Type B pancreatic cell (in vitro differentiated cells): ENCODE data around the gene F10. TPM values are rescaled to one million over a fixed set of nuclear protein-coding genes. Genes with fewer than 3 reads are reported as not detected.

Source experiments
- DNase-seq: peaks from one replicate; pipeline ENCODE4 v3.0.0; 2021; ENCODE audit warnings: mixed read lengths; ENCODE audit not compliant: unreplicated experiment; ENCODE audit errors: extremely low spot score
- H3K27ac Mint-ChIP-seq: 2 replicates; pipeline ENCODE4 v1.8.0; 2021; ENCODE audit warnings: mild to moderate bottlenecking, mixed read lengths
- H3K27me3 Mint-ChIP-seq: 2 replicates; pipeline ENCODE4 v1.8.0; 2021; ENCODE audit warnings: mixed read lengths
- H3K36me3 Mint-ChIP-seq: 2 replicates; pipeline ENCODE4 v1.8.0; 2021; ENCODE audit warnings: mixed read lengths
- H3K4me1 Mint-ChIP-seq: one replicate; pipeline ENCODE4 v1.8.0; 2021; ENCODE audit warnings: mixed read lengths; ENCODE audit not compliant: unreplicated experiment
- H3K4me3 Mint-ChIP-seq: 2 replicates; pipeline ENCODE4 v1.8.0; 2021; ENCODE audit warnings: mild to moderate bottlenecking, mixed read lengths
- H3K9me3 Mint-ChIP-seq: 2 replicates; pipeline ENCODE4 v1.8.0; 2021; ENCODE audit warnings: mixed read lengths
- CTCF ChIP-seq: fragments of 200-600 bp; sonication (generic); conservative IDR thresholded peaks from 2 replicates; pipeline ENCODE4 v1.5.0; 2021; ENCODE audit warnings: antibody characterized with exemption, mild to moderate bottlenecking
- total RNA-seq: library from RNA; stranded (reverse); gene quantifications from 2 replicates; pipeline ENCODE4 v1.2.1, GENCODE V29; 2021; ENCODE audit warnings: low replicate concordance

Gene F10
- total RNA-seq, 1 donor from 2014 or later, result 34.4 TPM

- peaks cover 9% of the 10 kb centered on the region for H3K4me1 Mint-ChIP-seq
- peak overlapping the region; percentile 88 for H3K27ac Mint-ChIP-seq
- H3K4me3 Mint-ChIP-seq, result peak overlapping the region; percentile 89
- H3K36me3 Mint-ChIP-seq, result no peaks in the 10 kb centered on the region
- H3K27me3 Mint-ChIP-seq, result peaks cover 19% of the 10 kb centered on the region
- peak; percentile 74 for DNase-seq
- H3K9me3 Mint-ChIP-seq, result peaks cover 7% of the 10 kb centered on the region
- no peak for TF ChIP-seq CTCF
These were observed 30.6 kb downstream of the F10 start for GRCh38 chr13:113152984-113153809.

GRCh38 chr13:113153810-113154748, 31.5 kb downstream of the F10 start:
- Mint-ChIP-seq H3K4me3 (peak overlapping the region; percentile 83), H3K27me3 (peaks cover 19% of the 10 kb centered on the region), H3K4me1 (peaks cover 9% of the 10 kb centered on the region), H3K9me3 (peaks cover 7% of the 10 kb centered on the region), H3K27ac (peak overlapping the region; percentile 72), H3K36me3 (no peaks in the 10 kb centered on the region)
- no peak for TF ChIP-seq CTCF
- DNase-seq, result peak; percentile 83

GRCh38 chr13:113155201-113155600, 32.6 kb downstream of the F10 start:
- Mint-ChIP-seq H3K4me1 (peaks cover 9% of the 10 kb centered on the region), H3K36me3 (no peaks in the 10 kb centered on the region), H3K27me3 (peaks cover 23% of the 10 kb centered on the region), H3K9me3 (peaks cover 7% of the 10 kb centered on the region), H3K4me3 (peak overlapping the region; percentile 74), H3K27ac (peak overlapping the region; percentile 25)
- peak; percentile 40 for DNase-seq
- no peak for TF ChIP-seq CTCF

- H3K4me1 Mint-ChIP-seq, result peaks cover 9% of the 10 kb centered on the region
- H3K4me3 Mint-ChIP-seq, result no peak overlapping the region
- H3K27ac Mint-ChIP-seq, result no peak overlapping the region
- peaks cover 7% of the 10 kb centered on the region for H3K9me3 Mint-ChIP-seq
- peak; percentile 27 for DNase-seq
- H3K27me3 Mint-ChIP-seq, result peaks cover 30% of the 10 kb centered on the region
- no peak for TF ChIP-seq CTCF
- H3K36me3 Mint-ChIP-seq, result no peaks in the 10 kb centered on the region
These were observed 33.5 kb downstream of the F10 start for GRCh38 chr13:113155982-113156655.

- Mint-ChIP-seq H3K27me3 (peaks cover 29% of the 10 kb centered on the region), H3K27ac (peak overlapping the region; percentile 31), H3K4me3 (no peak overlapping the region), H3K4me1 (peaks cover 5% of the 10 kb centered on the region), H3K36me3 (no peaks in the 10 kb centered on the region), H3K9me3 (peaks cover 7% of the 10 kb centered on the region)
- peak; percentile 37 for DNase-seq
- TF ChIP-seq CTCF, result no peak
These were observed 34.8 kb downstream of the F10 start for GRCh38 chr13:113157206-113157928.
